Stimulated activated effector memory CD8-positive, alpha-beta T cell treated with anti-CD3 and anti-CD28 coated beads, Interleukin-12 subunit alpha, Interleukin-12 subunit beta, amount 100 ng/mL, for 72 hours (primary cell): ENCODE data around the gene SLC35F5.
"Not testable (repeated sequence)": the region's sequence is repeated elsewhere in the genome, so short reads cannot be mapped to it uniquely, and the experiment has no call there.

Experiments used
- ATAC-seq: fragments of 150-1000 bp; cut with Tn5 transposase; 2 replicates; pipeline ENCODE4 v1.10.0; 2021
- DNase-seq, 2 donors: peaks; one replicate each; pipeline ENCODE4 v3.0.0; 2021 to 2022; ENCODE audit warnings: low spot score in 2 of 2
- H3K27ac Mint-ChIP-seq: one replicate; pipeline ENCODE4 v1.8.0; 2022; ENCODE audit warnings: mild to moderate bottlenecking, mixed read lengths
- H3K36me3 Mint-ChIP-seq: one replicate; pipeline ENCODE4 v1.8.0; 2022; ENCODE audit warnings: mild to moderate bottlenecking, mixed read lengths
- H3K4me1 Mint-ChIP-seq: one replicate; pipeline ENCODE4 v1.8.0; 2022; ENCODE audit warnings: mixed read lengths
- H3K4me3 Mint-ChIP-seq: one replicate; pipeline ENCODE4 v1.8.0; 2022; ENCODE audit warnings: mild to moderate bottlenecking, mixed read lengths
- H3K9me3 Mint-ChIP-seq: one replicate; pipeline ENCODE4 v1.8.0; 2022; ENCODE audit warnings: mixed read lengths

The SLC35F5 gene

GRCh38 chr2:113716291-113716690 is 40.2 kb downstream of the SLC35F5 start:
- no peak overlapping the region for H3K4me3 Mint-ChIP-seq
- ATAC-seq (no peak), DNase-seq (no peak)
- H3K9me3 Mint-ChIP-seq, result no peaks in the 10 kb centered on the region
- peak overlapping the region; percentile 7 for H3K27ac Mint-ChIP-seq
- peaks cover 7% of the 10 kb centered on the region for H3K4me1 Mint-ChIP-seq
- H3K36me3 Mint-ChIP-seq, result peaks cover 86% of the 10 kb centered on the region

- peaks cover 7% of the 10 kb centered on the region for H3K4me1 Mint-ChIP-seq
- H3K36me3 Mint-ChIP-seq, result peaks cover 59% of the 10 kb centered on the region
- DNase-seq (no peak), ATAC-seq (no peak)
- no peaks in the 10 kb centered on the region for H3K9me3 Mint-ChIP-seq
- no peak overlapping the region for H3K4me3 Mint-ChIP-seq
- no peak overlapping the region for H3K27ac Mint-ChIP-seq
These were observed 43.5 kb downstream of the SLC35F5 start for GRCh38 chr2:113712941-113713340.

GRCh38 chr2:113711851-113712250 is 44.6 kb downstream of the SLC35F5 start:
- DNase-seq (no peak), ATAC-seq (no peak)
- peaks cover 7% of the 10 kb centered on the region for H3K4me1 Mint-ChIP-seq
- H3K27ac Mint-ChIP-seq, result no peak overlapping the region
- no peaks in the 10 kb centered on the region for H3K9me3 Mint-ChIP-seq
- no peak overlapping the region for H3K4me3 Mint-ChIP-seq
- peaks cover 49% of the 10 kb centered on the region for H3K36me3 Mint-ChIP-seq

- DNase-seq, result no peak
- ATAC-seq, result no peak
- H3K36me3 Mint-ChIP-seq, result peaks cover 22% of the 10 kb centered on the region
- H3K27ac Mint-ChIP-seq, result no peak overlapping the region
- H3K9me3 Mint-ChIP-seq, result no peaks in the 10 kb centered on the region
- H3K4me1 Mint-ChIP-seq, result no peaks in the 10 kb centered on the region
- H3K4me3 Mint-ChIP-seq, result no peak overlapping the region
These were observed 47.4 kb downstream of the SLC35F5 start for GRCh38 chr2:113709022-113709421.

- Mint-ChIP-seq H3K36me3 (peaks cover 10% of the 10 kb centered on the region), H3K9me3 (no peaks in the 10 kb centered on the region), H3K27ac (no peak overlapping the region), H3K4me3 (no peak overlapping the region), H3K4me1 (no peaks in the 10 kb centered on the region)
- ATAC-seq, result no peak
- DNase-seq, result no peak
These were observed 49.3 kb downstream of the SLC35F5 start for GRCh38 chr2:113707106-113707505.

GRCh38 chr2:113705982-113706523 is 50.4 kb downstream of the SLC35F5 start:
- no peak overlapping the region for H3K4me3 Mint-ChIP-seq
- no peak for ATAC-seq
- H3K4me1 Mint-ChIP-seq, result no peaks in the 10 kb centered on the region
- no peak overlapping the region for H3K27ac Mint-ChIP-seq
- no peak for DNase-seq
- H3K9me3 Mint-ChIP-seq, result no peaks in the 10 kb centered on the region
- H3K36me3 Mint-ChIP-seq, result peaks cover 5% of the 10 kb centered on the region

GRCh38 chr2:113704300-113704993 is 52.0 kb downstream of the SLC35F5 start:
- not testable (repeated sequence) for H3K36me3 Mint-ChIP-seq, DNase-seq, ATAC-seq, H3K4me3 Mint-ChIP-seq, H3K9me3 Mint-ChIP-seq, H3K27ac Mint-ChIP-seq
- H3K4me1 Mint-ChIP-seq, result peaks cover 14% of the 10 kb centered on the region

GRCh38 chr2:113703386-113704299 is 52.8 kb downstream of the SLC35F5 start:
- H3K4me1 Mint-ChIP-seq, result peaks cover 22% of the 10 kb centered on the region
- DNase-seq (no peak), ATAC-seq (no peak)
- peaks cover 5% of the 10 kb centered on the region for H3K36me3 Mint-ChIP-seq
- no peak overlapping the region for H3K27ac Mint-ChIP-seq
- H3K9me3 Mint-ChIP-seq, result no peaks in the 10 kb centered on the region
- H3K4me3 Mint-ChIP-seq, result no peak overlapping the region

- H3K36me3 Mint-ChIP-seq, result peaks cover 5% of the 10 kb centered on the region
- H3K4me3 Mint-ChIP-seq, result peak overlapping the region; percentile 70
- H3K4me1 Mint-ChIP-seq, result peaks cover 35% of the 10 kb centered on the region
- DNase-seq (peak in 1 of 2 donors; percentile 65), ATAC-seq (peak; percentile 87)
- no peaks in the 10 kb centered on the region for H3K9me3 Mint-ChIP-seq
- peak overlapping the region; percentile 80 for H3K27ac Mint-ChIP-seq
These were observed 56.1 kb downstream of the SLC35F5 start for GRCh38 chr2:113700186-113700841.

- Mint-ChIP-seq H3K4me1 (peaks cover 46% of the 10 kb centered on the region), H3K4me3 (peak overlapping the region; percentile 70), H3K36me3 (peaks cover 7% of the 10 kb centered on the region), H3K9me3 (no peaks in the 10 kb centered on the region), H3K27ac (peak overlapping the region; percentile 80)
- no peak for DNase-seq
- ATAC-seq, result peak; percentile 94
These were observed 57.5 kb downstream of the SLC35F5 start for GRCh38 chr2:113698892-113699447.

GRCh38 chr2:113698251-113698650 is 58.2 kb downstream of the SLC35F5 start:
- not testable (repeated sequence) for H3K27ac Mint-ChIP-seq, H3K9me3 Mint-ChIP-seq, ATAC-seq, DNase-seq, H3K4me3 Mint-ChIP-seq
- Mint-ChIP-seq H3K36me3 (peaks cover 13% of the 10 kb centered on the region), H3K4me1 (peaks cover 54% of the 10 kb centered on the region)

GRCh38 chr2:113697516-113697915 is 58.9 kb downstream of the SLC35F5 start:
- no peak overlapping the region for H3K4me3 Mint-ChIP-seq
- DNase-seq (no peak), ATAC-seq (no peak)
- no peak overlapping the region for H3K27ac Mint-ChIP-seq
- H3K4me1 Mint-ChIP-seq, result peaks cover 57% of the 10 kb centered on the region
- no peaks in the 10 kb centered on the region for H3K9me3 Mint-ChIP-seq
- H3K36me3 Mint-ChIP-seq, result peaks cover 16% of the 10 kb centered on the region

- Mint-ChIP-seq H3K4me3 (peak overlapping the region; percentile 72), H3K36me3 (peaks cover 17% of the 10 kb centered on the region), H3K27ac (peak overlapping the region; percentile 94), H3K9me3 (no peaks in the 10 kb centered on the region), H3K4me1 (peaks cover 43% of the 10 kb centered on the region)
- ATAC-seq (no peak), DNase-seq (peak in 1 of 2 donors; percentile 46)
These were observed 62.0 kb downstream of the SLC35F5 start for GRCh38 chr2:113694438-113694837.

GRCh38 chr2:113692698-113693428 is 63.6 kb downstream of the SLC35F5 start:
- H3K36me3 Mint-ChIP-seq, result peaks cover 17% of the 10 kb centered on the region
- H3K4me1 Mint-ChIP-seq, result peaks cover 35% of the 10 kb centered on the region
- peak overlapping the region; percentile 72 for H3K4me3 Mint-ChIP-seq
- H3K27ac Mint-ChIP-seq, result peak overlapping the region; percentile 94
- ATAC-seq (peak; percentile 90), DNase-seq (peak in 1 of 2 donors; percentile 63)
- H3K9me3 Mint-ChIP-seq, result no peaks in the 10 kb centered on the region
